ENCODE measurements around the gene RNF186. TPM values are rescaled to one million over a fixed set of nuclear protein-coding genes. Genes with fewer than 3 reads are reported as not detected.

The RNF186 gene, protein sequence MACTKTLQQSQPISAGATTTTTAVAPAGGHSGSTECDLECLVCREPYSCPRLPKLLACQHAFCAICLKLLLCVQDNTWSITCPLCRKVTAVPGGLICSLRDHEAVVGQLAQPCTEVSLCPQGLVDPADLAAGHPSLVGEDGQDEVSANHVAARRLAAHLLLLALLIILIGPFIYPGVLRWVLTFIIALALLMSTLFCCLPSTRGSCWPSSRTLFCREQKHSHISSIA
- polyA plus RNA-seq (2011; rRNA removed), result not detected in 2 replicates
- not detected in 2 replicates for polyA minus RNA-seq (2011; rRNA and poly(A)+ RNA removed)

GRCh38 chr1:19814681-19815503, at the start of gene RNF186:
Gene RNF186, minus strand, starts transcription at chr1:19815283. Its CDS starts 182 bp downstream, at chr1:19815101.
- H3K4me3 ChIP-seq (ENCODE audit: low read depth, low read length), result no peak within 1 kb of the TSS
- ChIA-PET CTCF (interaction anchor here (0.9 to 2.0 kb wide), 5 partner anchors 8 to 100 kb away, joined by 3 to 5 read pairs (median 3); no protein-coding TSS in a partner anchor), POLR2A (no interaction called here)

DNA sequence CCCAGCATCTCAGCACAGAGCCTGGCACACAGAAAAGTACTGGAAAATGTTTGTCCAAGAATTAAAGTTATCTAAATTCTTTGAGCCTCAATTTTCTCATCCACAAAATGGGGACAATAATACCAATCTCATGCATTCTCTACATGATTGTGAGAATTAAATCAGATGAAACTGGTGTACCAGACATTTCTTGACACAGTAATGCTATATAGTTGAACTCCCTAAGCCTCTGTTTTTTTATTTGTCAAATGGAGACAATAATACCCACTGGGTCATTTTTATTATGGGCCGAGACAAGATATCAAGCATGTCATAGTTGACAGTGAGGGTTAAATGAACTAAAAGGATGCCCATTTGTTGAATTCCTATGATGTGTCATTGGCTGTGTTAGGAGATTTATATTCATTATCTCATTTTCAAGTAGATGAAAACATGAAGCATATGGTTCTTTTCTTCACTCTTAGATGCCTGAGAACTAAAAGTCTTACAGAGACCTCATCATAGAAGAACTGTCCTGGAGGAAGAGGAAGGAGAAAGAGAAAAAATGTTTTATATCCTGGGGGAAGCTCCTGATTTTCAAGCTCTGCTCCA, 49.6 kb upstream of the RNF186 start:
- ChIA-PET POLR2A (no interaction called here), CTCF (interaction anchor here (1.1 kb wide), 1 partner anchor 17 kb away, joined by 4 read pairs; the partner anchor contains the start of gene OTUD3)
- Histone ChIP-seq H3K4me3 (ENCODE audit: low read depth, low read length) (no peak overlapping the region), H3K36me3 (ENCODE audit: control insufficient read depth, insufficient read depth, low read length) (no peaks in the 10 kb centered on the region), H3K27me3 (ENCODE audit: control insufficient read depth, insufficient read depth, low read length) (no peaks in the 10 kb centered on the region)
- no peak for DNase-seq (ENCODE audit: low read depth)
- TF ChIP-seq, protein P1, sequence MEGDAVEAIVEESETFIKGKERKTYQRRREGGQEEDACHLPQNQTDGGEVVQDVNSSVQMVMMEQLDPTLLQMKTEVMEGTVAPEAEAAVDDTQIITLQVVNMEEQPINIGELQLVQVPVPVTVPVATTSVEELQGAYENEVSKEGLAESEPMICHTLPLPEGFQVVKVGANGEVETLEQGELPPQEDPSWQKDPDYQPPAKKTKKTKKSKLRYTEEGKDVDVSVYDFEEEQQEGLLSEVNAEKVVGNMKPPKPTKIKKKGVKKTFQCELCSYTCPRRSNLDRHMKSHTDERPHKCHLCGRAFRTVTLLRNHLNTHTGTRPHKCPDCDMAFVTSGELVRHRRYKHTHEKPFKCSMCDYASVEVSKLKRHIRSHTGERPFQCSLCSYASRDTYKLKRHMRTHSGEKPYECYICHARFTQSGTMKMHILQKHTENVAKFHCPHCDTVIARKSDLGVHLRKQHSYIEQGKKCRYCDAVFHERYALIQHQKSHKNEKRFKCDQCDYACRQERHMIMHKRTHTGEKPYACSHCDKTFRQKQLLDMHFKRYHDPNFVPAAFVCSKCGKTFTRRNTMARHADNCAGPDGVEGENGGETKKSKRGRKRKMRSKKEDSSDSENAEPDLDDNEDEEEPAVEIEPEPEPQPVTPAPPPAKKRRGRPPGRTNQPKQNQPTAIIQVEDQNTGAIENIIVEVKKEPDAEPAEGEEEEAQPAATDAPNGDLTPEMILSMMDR (IDR thresholded peaks at IDR 0.05; ENCODE audit: insufficient read depth, low read depth, low read length), result no peak

More at GRCh38 chr1:19814681-19815503, at the start of gene RNF186:
- no peaks in the 10 kb centered on the region for H3K36me3 ChIP-seq (ENCODE audit: control insufficient read depth, insufficient read depth, low read length)
- no peaks in the 10 kb centered on the region for H3K27me3 ChIP-seq (ENCODE audit: control insufficient read depth, insufficient read depth, low read length)
- TF ChIP-seq, protein P1 (IDR thresholded peaks at IDR 0.05; ENCODE audit: insufficient read depth, low read depth, low read length), result no peak
- DNase-seq (ENCODE audit: low read depth), result no peak

DNA sequence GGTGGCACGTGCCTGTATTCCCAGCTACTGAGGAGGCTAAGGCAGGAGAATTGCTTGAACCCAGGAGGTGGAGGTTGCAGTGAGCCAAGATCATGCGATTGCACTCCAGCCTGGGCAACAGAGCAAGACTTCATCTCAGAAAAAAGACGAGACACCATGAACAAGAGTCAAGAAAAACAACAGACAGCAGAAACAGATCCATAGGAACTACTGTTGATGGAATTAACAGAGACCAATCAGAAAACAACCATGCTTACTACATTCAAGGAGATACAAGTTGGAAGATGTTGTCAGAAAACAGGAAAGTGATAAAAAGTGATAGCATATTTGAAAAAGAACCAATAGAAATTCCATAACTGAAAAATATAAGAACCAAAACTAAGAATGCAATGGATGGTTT, 47.9 kb upstream of the RNF186 start:
- POLR2A ChIA-PET, result no interaction called here
- Histone ChIP-seq H3K27me3 (ENCODE audit: control insufficient read depth, insufficient read depth, low read length) (no peaks in the 10 kb centered on the region), H3K4me3 (ENCODE audit: low read depth, low read length) (no peak overlapping the region), H3K36me3 (ENCODE audit: control insufficient read depth, insufficient read depth, low read length) (no peaks in the 10 kb centered on the region)
- no peak for DNase-seq (ENCODE audit: low read depth)
- CTCF ChIA-PET, result no interaction called here
- TF ChIP-seq, protein P1 (IDR thresholded peaks at IDR 0.05; ENCODE audit: insufficient read depth, low read depth, low read length), result no peak

GRCh38 chr1:19861842-19862530, 46.9 kb upstream of the RNF186 start:
- ChIA-PET POLR2A (no interaction called here), CTCF (interaction anchor here (0.7 to 2.0 kb wide), 4 partner anchors 16 to 147 kb away, joined by 3 to 6 read pairs (median 4); partner anchors contain the start of gene OTUD3)
- DNase-seq (ENCODE audit: low read depth), result no peak
- no peaks in the 10 kb centered on the region for H3K36me3 ChIP-seq (ENCODE audit: control insufficient read depth, insufficient read depth, low read length)
- no peak overlapping the region for H3K4me3 ChIP-seq (ENCODE audit: low read depth, low read length)
- no peaks in the 10 kb centered on the region for H3K27me3 ChIP-seq (ENCODE audit: control insufficient read depth, insufficient read depth, low read length)
- TF ChIP-seq, protein P1 (IDR thresholded peaks at IDR 0.05; ENCODE audit: insufficient read depth, low read depth, low read length), result no peak

Measured in BJ (cell line).